Activated CD8-positive, alpha-beta memory T cell treated with anti-CD3 and anti-CD28 coated beads for 4 hours (primary cell): ENCODE results near the gene PEX13.

ENCODE experiments used
- DNase-seq, 2 donors: peaks; one replicate each; pipeline ENCODE4 v3.0.0-alpha.2; 2020; ENCODE audit warnings: low read depth in 2 of 2

The PEX13 gene

DNA sequence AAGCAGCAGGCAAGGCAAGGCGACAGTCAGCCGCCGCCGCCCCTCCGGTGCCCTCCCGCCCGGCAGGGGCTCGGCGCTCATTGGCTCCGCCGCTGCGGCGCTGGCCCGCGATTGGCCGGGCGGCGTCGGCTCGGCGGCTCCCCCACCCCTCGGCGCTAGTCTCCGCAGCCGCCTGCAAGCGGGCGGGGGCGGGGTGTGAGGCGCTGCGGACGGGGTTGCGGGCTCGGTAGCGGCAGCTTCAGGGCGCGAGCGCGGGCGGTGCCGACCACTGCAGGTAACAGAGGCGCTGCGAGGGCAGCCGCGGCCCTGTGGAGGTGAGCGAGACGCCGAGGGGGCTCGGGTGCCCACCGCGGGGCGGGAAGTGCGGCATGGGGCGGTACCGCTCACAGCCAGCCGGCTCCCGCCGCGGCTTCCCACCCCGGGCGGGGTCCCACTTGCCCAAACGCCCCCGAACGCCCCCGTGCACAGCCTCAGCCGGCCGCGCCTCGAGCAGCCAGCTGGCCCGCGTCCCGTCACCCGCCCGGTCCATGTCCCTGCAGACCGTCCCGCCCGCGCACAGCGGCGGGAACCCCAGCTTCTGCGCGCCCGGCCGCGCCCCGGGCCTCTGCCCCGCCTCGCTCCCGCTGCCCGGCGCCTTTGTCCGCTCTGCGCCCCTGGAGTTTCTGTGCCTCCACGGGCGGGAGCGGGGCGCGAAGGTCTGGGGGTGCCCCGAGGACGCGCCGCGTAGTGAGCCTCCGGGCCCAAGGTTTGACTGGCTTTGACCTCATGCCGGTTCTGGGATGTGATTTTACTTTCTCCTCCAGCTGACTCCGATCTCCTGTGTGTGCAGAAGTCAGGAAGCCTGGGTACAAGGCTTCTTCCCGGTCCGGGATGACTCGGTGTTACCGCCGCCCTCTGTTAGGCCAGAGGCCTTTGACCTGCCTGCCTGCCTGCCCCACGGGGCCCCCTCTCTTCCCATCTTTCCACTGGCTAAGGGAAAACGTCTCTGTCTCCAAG, 48.5 kb downstream of the PEX13 start, which contains the start of gene SANBR:
Gene SANBR, plus strand, starts transcription at position 158 of the 996 bp plus-strand sequence. CDS start 4,480 bp downstream, outside the sequence.
- DNase-seq: peak; percentile 63 to 65

DNA sequence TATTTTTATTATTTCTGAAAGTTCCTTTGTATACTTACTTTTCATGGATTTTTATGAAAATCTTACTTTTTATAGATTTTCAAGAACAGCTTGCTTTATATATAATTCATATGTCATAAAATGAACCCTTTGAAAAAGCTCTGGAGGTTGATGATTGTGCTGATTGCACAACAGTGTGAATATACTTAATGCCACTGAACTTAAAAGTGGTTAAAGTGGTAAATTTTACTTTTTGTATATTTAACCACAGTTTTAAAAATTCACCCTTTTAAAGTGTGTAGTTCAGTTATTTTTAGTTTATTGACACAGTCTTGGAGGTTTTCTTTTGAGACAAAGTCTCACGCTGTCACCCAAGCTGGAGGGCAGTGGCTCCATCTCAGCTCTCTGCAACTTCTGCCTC, 56.6 kb downstream of the PEX13 start:
- DNase-seq: no peak

DNA sequence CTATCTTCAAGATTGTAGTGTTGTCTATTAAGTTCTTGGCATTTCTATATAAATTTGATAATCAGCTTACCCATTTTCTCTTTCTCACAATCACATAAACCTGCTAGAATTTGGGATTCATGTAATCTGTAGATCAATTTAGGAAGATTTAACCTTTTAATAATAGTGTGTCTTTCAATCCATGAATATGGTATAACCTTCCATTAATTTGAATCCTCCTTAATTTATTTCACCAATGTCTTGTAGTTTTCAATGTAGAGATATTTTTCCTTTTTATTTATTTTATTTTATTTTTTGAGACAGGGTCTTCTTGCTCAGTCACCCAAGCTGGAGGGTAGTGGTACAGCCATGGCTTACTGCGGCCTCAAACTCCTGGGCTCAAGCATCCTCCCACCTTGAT, 68.4 kb downstream of the PEX13 start:
- no peak for DNase-seq

DNA sequence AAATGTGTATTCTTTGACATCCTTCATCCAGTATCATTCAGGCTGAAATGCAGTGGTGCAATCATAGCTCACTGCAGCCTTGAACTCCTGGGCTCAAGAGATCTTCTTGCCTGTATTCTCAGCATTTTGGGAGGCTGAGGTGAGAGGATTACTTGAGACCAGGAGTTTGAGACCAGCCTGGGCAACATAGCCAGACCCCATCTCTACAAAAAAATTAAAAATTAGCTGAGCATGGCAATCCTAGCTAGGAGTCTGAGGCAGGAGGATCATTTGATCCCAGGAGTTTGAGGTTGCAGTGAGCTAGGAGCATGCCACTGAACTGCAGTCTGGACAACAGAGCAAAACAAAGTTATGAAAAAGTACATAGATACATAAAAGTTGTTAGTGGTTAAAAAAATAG, 72.3 kb downstream of the PEX13 start:
- no peak for DNase-seq

DNA sequence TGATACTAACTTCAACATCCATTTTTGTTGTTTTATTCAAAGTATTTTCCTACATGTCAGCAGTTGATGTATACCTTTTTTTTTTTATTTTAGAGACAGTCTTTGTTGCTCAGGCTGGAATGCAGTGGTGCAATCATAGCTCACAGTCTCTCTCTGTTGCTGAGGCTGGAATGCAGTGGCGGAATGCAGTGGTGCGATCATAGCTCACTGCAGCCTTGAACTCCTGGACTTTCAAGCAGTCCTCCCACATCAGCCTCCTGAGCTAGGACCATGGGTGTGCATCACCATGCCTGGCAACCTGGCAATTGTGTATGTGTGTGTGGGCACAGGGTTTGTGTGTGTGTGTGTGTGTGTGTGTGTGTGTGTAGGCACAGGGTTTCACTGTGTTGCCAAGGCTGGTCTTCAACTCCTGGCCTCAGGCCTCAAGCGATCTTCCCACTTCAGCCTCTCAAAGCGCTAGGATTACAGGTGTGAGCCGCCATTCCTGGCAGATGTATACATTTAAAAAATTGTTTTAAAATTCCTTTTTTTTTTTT, 72.9 kb downstream of the PEX13 start:
- DNase-seq: no peak

DNA sequence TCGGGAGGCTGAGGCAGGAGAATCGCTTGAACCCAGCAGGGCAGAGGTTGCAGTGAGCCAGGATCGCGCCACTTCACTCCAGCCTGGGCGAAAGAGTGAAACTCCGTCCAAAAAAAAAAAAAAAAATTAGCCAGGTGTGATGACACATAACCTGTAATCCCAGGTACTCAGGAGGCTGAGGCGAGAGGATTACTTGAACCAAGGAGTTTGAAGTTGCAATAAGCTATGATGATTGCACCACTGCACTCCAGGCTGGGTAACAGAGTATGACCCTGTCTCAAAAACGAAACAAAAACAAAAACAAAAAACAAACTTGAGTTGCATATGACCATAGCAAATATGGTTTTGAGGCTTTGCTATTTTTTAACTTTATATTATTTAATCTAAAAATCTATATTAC, 74.0 kb downstream of the PEX13 start:
- no peak for DNase-seq

DNA sequence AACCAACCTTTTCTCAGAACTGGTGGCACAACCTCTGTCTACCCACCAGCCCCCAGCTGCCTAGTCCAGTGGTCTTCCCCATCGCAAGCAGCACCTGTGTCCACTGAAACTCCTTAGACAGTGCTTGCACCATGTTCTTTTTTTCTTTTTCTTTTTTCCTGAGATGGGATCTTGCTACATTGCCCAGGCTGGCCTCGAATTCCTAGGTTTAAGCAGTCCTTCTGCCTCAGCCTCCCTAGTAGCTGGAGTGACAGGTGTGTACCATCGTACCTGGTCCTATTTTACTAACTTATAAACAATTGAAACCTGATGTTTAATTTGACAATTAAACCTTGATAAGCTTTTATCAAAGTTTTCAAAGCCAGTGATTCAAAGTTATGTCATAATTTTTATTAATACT, 78.9 kb downstream of the PEX13 start:
- no peak for DNase-seq

DNA sequence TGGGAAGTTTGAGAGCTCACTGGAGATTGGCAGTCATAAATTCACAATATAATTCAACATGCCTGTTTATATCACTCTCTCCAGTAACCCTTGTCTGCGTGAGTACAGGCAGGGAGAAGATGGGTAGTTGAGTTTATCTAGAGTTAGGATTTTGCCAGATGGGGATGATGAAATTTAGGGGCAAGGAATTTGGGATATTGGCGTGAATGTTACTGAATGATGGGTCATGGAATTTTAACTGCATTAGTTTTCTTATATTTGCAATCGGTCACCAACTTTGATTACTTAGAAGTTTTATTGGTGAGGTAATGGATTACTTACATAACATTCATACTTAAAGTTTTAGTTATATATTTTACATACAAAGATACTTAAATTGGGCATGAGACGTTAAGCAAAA, 83.3 kb downstream of the PEX13 start:
- DNase-seq: no peak
